K562 (cell line): ENCODE measurements around the gene BRMS1. TPM values are rescaled to one million over a fixed set of nuclear protein-coding genes. Genes with fewer than 3 reads are reported as not detected.

Experiments
- CTCF ChIP-seq, 3 experiments: IDR thresholded peaks in 2 of 3; conservative IDR thresholded peaks in 1 of 3; 2 replicates each; pipeline ENCODE4 v1.5.1; 2011 to 2012; ENCODE audit warnings: low read length in 3 of 3, mild to moderate bottlenecking in 3 of 3, control low read depth in 2 of 3, improper control_type of control experiment in 1 of 3, inconsistent platforms in 1 of 3, low read depth in 1 of 3, mixed read lengths in 1 of 3, moderate library complexity in 1 of 3; ENCODE audit not compliant: insufficient read depth in 2 of 3
- ERF ChIP-seq: fragments of 450-650 bp; formaldehyde crosslinking; IDR thresholded peaks from 2 replicates; pipeline ENCODE4 v1.4.0; 2020; ENCODE audit warnings: mild to moderate bottlenecking, mixed read lengths
- ESRRA ChIP-seq: fragments of 450-650 bp; IDR thresholded peaks from 2 replicates; pipeline ENCODE4 v1.6.1; 2014; ENCODE audit warnings: low read depth, mild to moderate bottlenecking, moderate library complexity, borderline replicate concordance
- HES1 ChIP-seq: fragments of 450-650 bp; IDR thresholded peaks from 2 replicates; pipeline ENCODE4 v1.6.1; 2016; ENCODE audit warnings: low read depth, mild to moderate bottlenecking, moderate library complexity
- HINFP ChIP-seq: fragments of 450-650 bp; conservative IDR thresholded peaks from 2 replicates; pipeline ENCODE4 v1.6.1; 2016; ENCODE audit warnings: missing genetic modification characterization, low read depth, mild to moderate bottlenecking, control low read depth, missing compliant biosample characterization
- JUN ChIP-seq, 2 experiments: sonication (generic) in 1 of 2; formaldehyde crosslinking in 1 of 2; IDR thresholded peaks; 2 replicates each; pipeline versions ENCODE4 v1.6.1 to v1.8.0; 2012 to 2022; ENCODE audit warnings: borderline replicate concordance in 2 of 2, mild to moderate bottlenecking in 2 of 2, improper control_type of control experiment in 1 of 2, low read depth in 1 of 2, low read length in 1 of 2, missing genetic modification reagents in 1 of 2
- POLR2G ChIP-seq: fragments of 200-400 bp; formaldehyde crosslinking; IDR thresholded peaks from 2 replicates; pipeline ENCODE4 v1.6.1; 2017; ENCODE audit warnings: low read depth, mild to moderate bottlenecking, antibody characterized with exemption, low read length, moderate library complexity
- RAD21 ChIP-seq, 2 experiments: fragments of 250-450 bp in 1 of 2; fragments of 450-650 bp in 1 of 2; sonication (Bioruptor Pico) in 1 of 2; formaldehyde crosslinking in 1 of 2; IDR thresholded peaks in 1 of 2; conservative IDR thresholded peaks in 1 of 2; 2 replicates each; pipeline versions ENCODE4 v1.4.0 to v1.8.0; 2020 to 2022; ENCODE audit warnings: mild to moderate bottlenecking in 2 of 2, moderate library complexity in 1 of 2
- RCOR1 ChIP-seq, 2 experiments: IDR thresholded peaks; 2 replicates each; pipeline ENCODE4 v1.6.1; 2012; ENCODE audit warnings: low read depth in 2 of 2, low read length in 2 of 2, borderline replicate concordance in 1 of 2, improper control_type of control experiment in 1 of 2
- RNF2 ChIP-seq: sonication (generic); IDR thresholded peaks from 2 replicates; pipeline ENCODE4 v1.6.1; 2016
- SRSF9 ChIP-seq: fragments of 200-400 bp; formaldehyde crosslinking; IDR thresholded peaks from 2 replicates; pipeline ENCODE4 v1.6.1; 2017; ENCODE audit warnings: low read depth, low read length, borderline replicate concordance
- STAG1 ChIP-seq: sonication (generic); formaldehyde crosslinking; IDR thresholded peaks from 2 replicates; pipeline ENCODE4 v1.5.0; 2020; ENCODE audit warnings: missing genetic modification reagents, borderline replicate concordance
- XRCC3 ChIP-seq: fragments of 450-650 bp; IDR thresholded peaks from 2 replicates; pipeline ENCODE4 v1.6.1; 2017; ENCODE audit warnings: mild to moderate bottlenecking, moderate library complexity
- ZBTB7A ChIP-seq: IDR thresholded peaks from 2 replicates; pipeline ENCODE4 v1.6.1; 2011; ENCODE audit warnings: low read depth, mild to moderate bottlenecking, low read length, moderate library complexity, borderline replicate concordance; ENCODE audit not compliant: control insufficient read depth
- ZNF316 ChIP-seq: fragments of 450-650 bp; IDR thresholded peaks from 2 replicates; pipeline ENCODE4 v1.6.1; 2016
- ZNF324 ChIP-seq: fragments of 250-450 bp; sonication (Bioruptor Pico); IDR thresholded peaks from 2 replicates; pipeline ENCODE4 v1.4.0; 2020; ENCODE audit warnings: mild to moderate bottlenecking
- ZNF384 ChIP-seq: IDR thresholded peaks from 2 replicates; pipeline ENCODE4 v1.6.1; 2012; ENCODE audit warnings: low read depth, low read length, improper control_type of control experiment
- polyA plus RNA-seq, 8 experiments: library from polyadenylated mRNA; depleted of rRNA in 4 of 8; stranded (reverse) in 5 of 8; unstranded in 3 of 8; fragments of >200 nt; fragmentation: Nextera tagmentation in 2 of 8; fragmentation: Illumina TruSeq in 1 of 8; extraction: Ambion mirVana in 2 of 8; extraction: Trizol in 1 of 8; gene quantifications; 2 replicates each; pipeline versions ENCODE4 v1.2.1 to v1.2.3, GENCODE V29; 2011 to 2014; ENCODE audit warnings: inconsistent platforms in 1 of 8, missing spikeins in 1 of 8
- total RNA-seq, 7 experiments: library from RNA; depleted of rRNA in 6 of 7; stranded (reverse); fragments of >200 nt in 6 of 7; fragmentation: Illumina TruSeq in 2 of 7; extraction: Trizol in 2 of 7; gene quantifications; 2 replicates each; pipeline versions ENCODE4 v1.2.1 to v1.2.3, GENCODE V29; 2011 to 2021; ENCODE audit warnings: low replicate concordance in 1 of 7
- TF ChIP-seq, protein P1 (sequence below): fragments of 450-650 bp; formaldehyde crosslinking; IDR thresholded peaks from 2 replicates; pipeline ENCODE4 v1.4.0; 2020; ENCODE audit warnings: mild to moderate bottlenecking, moderate library complexity
- TF ChIP-seq, protein P2 (sequence below): fragments of 450-650 bp; formaldehyde crosslinking; IDR thresholded peaks from 2 replicates; pipeline ENCODE4 v1.4.0; 2020; ENCODE audit warnings: mild to moderate bottlenecking, moderate library complexity

The BRMS1 gene
- total and polyA plus RNA-seq, 9 of the 15 experiments (the other 6 are each of a cell fraction or from before 2014, with no cell fraction given) = 2.2 to 78.8 (median 33.4) TPM

DNA sequence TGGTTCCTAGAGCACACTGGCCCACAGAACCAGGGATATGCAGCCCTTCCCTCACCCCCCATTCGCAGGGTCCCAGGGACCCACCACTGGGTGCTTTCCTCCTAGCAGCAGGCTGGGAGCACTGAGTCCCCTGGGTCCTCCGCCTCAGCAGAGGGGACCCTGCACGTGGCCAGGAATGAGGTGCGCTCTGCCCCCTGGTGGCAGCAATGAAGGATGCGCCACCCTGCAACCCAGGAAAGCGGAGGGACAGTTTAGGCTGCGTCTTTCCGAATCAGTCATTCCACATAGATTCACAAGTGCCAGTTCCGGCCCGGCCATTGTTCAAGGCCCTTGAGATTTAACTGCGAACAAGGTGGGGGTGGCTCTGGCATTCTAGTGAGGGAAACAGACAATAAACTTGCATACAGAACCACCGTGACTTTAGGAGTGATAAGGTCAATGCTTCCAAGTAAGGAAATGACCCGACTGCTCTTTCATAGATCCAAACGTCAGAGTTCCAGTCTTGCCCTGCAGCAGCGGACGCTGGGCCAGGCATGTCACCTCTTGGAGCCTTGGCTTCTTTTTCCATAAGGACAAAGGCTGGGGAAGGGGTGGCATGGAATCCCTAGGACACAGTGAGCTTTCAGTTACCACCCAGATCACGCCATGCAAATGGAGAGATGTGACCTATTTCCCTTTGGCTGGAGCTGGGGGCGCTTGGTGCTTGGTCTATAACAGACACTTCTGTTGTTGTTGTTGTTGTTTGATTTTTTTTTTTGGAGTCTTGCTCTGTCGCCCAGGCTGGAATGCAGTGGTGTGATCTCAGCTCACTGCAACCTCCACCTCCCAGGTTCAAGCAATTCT, 16.4 kb downstream of the BRMS1 start (continued):
- TF ChIP-seq, protein P1, sequence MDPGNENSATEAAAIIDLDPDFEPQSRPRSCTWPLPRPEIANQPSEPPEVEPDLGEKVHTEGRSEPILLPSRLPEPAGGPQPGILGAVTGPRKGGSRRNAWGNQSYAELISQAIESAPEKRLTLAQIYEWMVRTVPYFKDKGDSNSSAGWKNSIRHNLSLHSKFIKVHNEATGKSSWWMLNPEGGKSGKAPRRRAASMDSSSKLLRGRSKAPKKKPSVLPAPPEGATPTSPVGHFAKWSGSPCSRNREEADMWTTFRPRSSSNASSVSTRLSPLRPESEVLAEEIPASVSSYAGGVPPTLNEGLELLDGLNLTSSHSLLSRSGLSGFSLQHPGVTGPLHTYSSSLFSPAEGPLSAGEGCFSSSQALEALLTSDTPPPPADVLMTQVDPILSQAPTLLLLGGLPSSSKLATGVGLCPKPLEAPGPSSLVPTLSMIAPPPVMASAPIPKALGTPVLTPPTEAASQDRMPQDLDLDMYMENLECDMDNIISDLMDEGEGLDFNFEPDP (CRISPR knock-in tag) = no peak
- 0 out of 2 replicates have a peak, but pooled peaks have one; percentile 35 for TF ChIP-seq RNF2
- TF ChIP-seq ERF (CRISPR knock-in tag) = no peak
- TF ChIP-seq XRCC3 = no peak
- no peak for TF ChIP-seq HES1
- 0 out of 2 replicates have a peak, but pooled peaks have one; percentile 17 for TF ChIP-seq JUN (IDR thresholded peaks at IDR 0.05; ENCODE audit: borderline replicate concordance, low read depth, low read length)
- TF ChIP-seq JUN (CRISPR knock-in tag; IDR thresholded peaks at IDR 0.05; ENCODE audit: borderline replicate concordance) = peak; percentile 46; the same call in 1 of the 2 replicates
- peak; percentile 86 to 90 for TF ChIP-seq RAD21 (CRISPR knock-in tag; conservative IDR thresholded peaks at IDR 0.05 in 1 of 2, IDR thresholded peaks at IDR 0.05 in 1 of 2)
- no peak for TF ChIP-seq ZNF316
- peak; percentile 82 for TF ChIP-seq HINFP (tag)
- 0 out of 2 replicates have a peak, but pooled peaks have one; percentile 34 for TF ChIP-seq ESRRA
- TF ChIP-seq ZNF324 (CRISPR knock-in tag) = no peak
- TF ChIP-seq ZBTB7A = peak; percentile 94
- TF ChIP-seq, protein P2, sequence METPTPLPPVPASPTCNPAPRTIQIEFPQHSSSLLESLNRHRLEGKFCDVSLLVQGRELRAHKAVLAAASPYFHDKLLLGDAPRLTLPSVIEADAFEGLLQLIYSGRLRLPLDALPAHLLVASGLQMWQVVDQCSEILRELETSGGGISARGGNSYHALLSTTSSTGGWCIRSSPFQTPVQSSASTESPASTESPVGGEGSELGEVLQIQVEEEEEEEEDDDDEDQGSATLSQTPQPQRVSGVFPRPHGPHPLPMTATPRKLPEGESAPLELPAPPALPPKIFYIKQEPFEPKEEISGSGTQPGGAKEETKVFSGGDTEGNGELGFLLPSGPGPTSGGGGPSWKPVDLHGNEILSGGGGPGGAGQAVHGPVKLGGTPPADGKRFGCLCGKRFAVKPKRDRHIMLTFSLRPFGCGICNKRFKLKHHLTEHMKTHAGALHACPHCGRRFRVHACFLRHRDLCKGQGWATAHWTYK (CRISPR knock-in tag) = 0 out of 2 replicates have a peak, but pooled peaks have one; percentile 39
- TF ChIP-seq SRSF9 = no peak
- peak; percentile 4; the same call in 1 of the 2 replicates for TF ChIP-seq STAG1 (CRISPR knock-in tag)
- TF ChIP-seq RCOR1 (IDR thresholded peaks at IDR 0.05; ENCODE audit: borderline replicate concordance in 1 of 2, low read depth in 2 of 2, low read length in 2 of 2) = peak in 1 of 2 experiments; percentile 67; a peak in 1 of 4 replicates
- TF ChIP-seq POLR2G = peak; percentile 55
- peak; percentile 21; the same call in 1 of the 2 replicates for TF ChIP-seq ZNF384
- peak; percentile 92 to 95 (median 94) for TF ChIP-seq CTCF (IDR thresholded peaks at IDR 0.05 in 2 of 3, conservative IDR thresholded peaks at IDR 0.05 in 1 of 3; ENCODE audit: insufficient read depth in 2 of 3, low read depth in 1 of 3, low read length in 3 of 3)
